Measurements from ENCODE around the gene USP12. TPM values are rescaled to one million over a fixed set of nuclear protein-coding genes. Genes with fewer than 3 reads are reported as not detected.
A peak's percentile ranks its signal among the peaks of the same experiment; 100 is the strongest.

USP12 gene
- total RNA-seq, 1 donor from 2014 or later = 62.0 TPM

GRCh38 chr13:27044837-27045570 lies 126.6 kb downstream of the USP12 start:
- FAIRE-seq (no peak), DNase-seq (ENCODE audit: low spot score in 2 of 2) (no peak)

GRCh38 chr13:27043013-27043412 lies 128.6 kb downstream of the USP12 start:
- peak; percentile 70 to 78 for DNase-seq (ENCODE audit: low spot score in 2 of 2)
- peak; percentile 86 for FAIRE-seq

- DNase-seq (ENCODE audit: low spot score in 2 of 2) = no peak
- no peak for FAIRE-seq
Observed at GRCh38 chr13:27041341-27041740, 130.3 kb downstream of the USP12 start.

- DNase-seq (ENCODE audit: low spot score in 2 of 2) (no peak), FAIRE-seq (no peak)
Observed at GRCh38 chr13:27040826-27041108, 130.8 kb downstream of the USP12 start.

- DNase-seq (ENCODE audit: low spot score in 2 of 2) (no peak), FAIRE-seq (no peak)
Observed at GRCh38 chr13:27039171-27039701, 132.4 kb downstream of the USP12 start.

- no peak for DNase-seq (ENCODE audit: low spot score in 2 of 2)
- FAIRE-seq = no peak
Observed at GRCh38 chr13:27038323-27038722, 133.3 kb downstream of the USP12 start.

GRCh38 chr13:27037571-27037970 lies 134.0 kb downstream of the USP12 start:
- DNase-seq (ENCODE audit: low spot score in 2 of 2) (no peak), FAIRE-seq (no peak)

GRCh38 chr13:27037171-27037570 lies 134.4 kb downstream of the USP12 start:
- no peak for DNase-seq (ENCODE audit: low spot score in 2 of 2)
- FAIRE-seq = no peak

GRCh38 chr13:27036236-27036981 lies 135.2 kb downstream of the USP12 start:
- FAIRE-seq = no peak
- no peak for DNase-seq (ENCODE audit: low spot score in 2 of 2)

GRCh38 chr13:27035892-27036235 lies 135.7 kb downstream of the USP12 start:
- no peak for FAIRE-seq
- DNase-seq (ENCODE audit: low spot score in 2 of 2) = no peak

- no peak for FAIRE-seq
- peak in 1 of 2 donors; percentile 26 for DNase-seq (ENCODE audit: low spot score in 2 of 2)
Observed at GRCh38 chr13:27034678-27035111, 136.9 kb downstream of the USP12 start.

GRCh38 chr13:27028683-27029480 lies 142.7 kb downstream of the USP12 start:
- DNase-seq (ENCODE audit: low spot score in 2 of 2) = no peak
- FAIRE-seq = no peak

- DNase-seq (ENCODE audit: low spot score in 2 of 2) = no peak
- FAIRE-seq = no peak
Observed at GRCh38 chr13:27027086-27027667, 144.4 kb downstream of the USP12 start.

GRCh38 chr13:27026396-27026795 lies 145.2 kb downstream of the USP12 start:
- no peak for DNase-seq (ENCODE audit: low spot score in 2 of 2)

GRCh38 chr13:27024776-27025492 lies 146.7 kb downstream of the USP12 start:
- FAIRE-seq = no peak
- no peak for DNase-seq (ENCODE audit: low spot score in 2 of 2)

More at GRCh38 chr13:27026396-27026795, 145.2 kb downstream of the USP12 start:
- FAIRE-seq = no peak

- DNase-seq (ENCODE audit: low spot score in 2 of 2) (no peak), FAIRE-seq (no peak)
Observed at GRCh38 chr13:27024074-27024461, 147.5 kb downstream of the USP12 start.

- FAIRE-seq = no peak
Observed at GRCh38 chr13:27023385-27024073, 148.1 kb downstream of the USP12 start.

GRCh38 chr13:27022571-27023311 lies 148.9 kb downstream of the USP12 start:
- FAIRE-seq (no peak), DNase-seq (ENCODE audit: low spot score in 2 of 2) (no peak)

More at GRCh38 chr13:27023385-27024073, 148.1 kb downstream of the USP12 start:
- DNase-seq (ENCODE audit: low spot score in 2 of 2) = no peak

- no peak for FAIRE-seq
- DNase-seq (ENCODE audit: low spot score in 2 of 2) = no peak
Observed at GRCh38 chr13:27020415-27020814, 151.2 kb downstream of the USP12 start.

All from frontal cortex (tissue), 4 donors.